Brain microvascular endothelial cell (primary cell): ENCODE results near the gene CTDNEP1.
"Not testable (repeated sequence)": the region's sequence is repeated elsewhere in the genome, so short reads cannot be mapped to it uniquely, and the experiment has no call there.

Source experiments
- DNase-seq: peaks from one replicate; pipeline ENCODE4 v3.0.0-alpha.2; 2020
- H3K27ac ChIP-seq: fragments of 250-450 bp; sonication (Bioruptor Pico); 2 replicates; pipeline ENCODE4 v1.5.1; 2020; ENCODE audit warnings: mild to moderate bottlenecking, moderate library complexity
- H3K27me3 ChIP-seq: fragments of 250-450 bp; sonication (Bioruptor Pico); replicated peaks from 2 replicates; pipeline ENCODE4 v1.5.1; 2020; ENCODE audit warnings: mild to moderate bottlenecking
- H3K36me3 ChIP-seq: fragments of 250-450 bp; sonication (Bioruptor Pico); replicated peaks from 2 replicates; pipeline ENCODE4 v1.5.1; 2020; ENCODE audit warnings: mild to moderate bottlenecking
- H3K4me3 ChIP-seq: 2 replicates; pipeline ENCODE4 v1.5.1; 2011; ENCODE audit warnings: low read depth, mild to moderate bottlenecking, control low read depth, low read length, moderate library complexity
- in situ Hi-C: cut with HindIII; loops from 2 replicates; pipeline ENCODE4 v1.10.0; 2017; ENCODE audit warnings: low sequenced_read_pairs, low pct_ligation_motif_present
- TF ChIP-seq, protein P1 (sequence below): IDR thresholded peaks from 2 replicates; pipeline ENCODE4 v1.5.1; 2011; ENCODE audit warnings: low read depth, mild to moderate bottlenecking, moderate library complexity, low read length, control low read depth, inconsistent platforms; ENCODE audit errors: missing control alignments

Gene CTDNEP1

DNA sequence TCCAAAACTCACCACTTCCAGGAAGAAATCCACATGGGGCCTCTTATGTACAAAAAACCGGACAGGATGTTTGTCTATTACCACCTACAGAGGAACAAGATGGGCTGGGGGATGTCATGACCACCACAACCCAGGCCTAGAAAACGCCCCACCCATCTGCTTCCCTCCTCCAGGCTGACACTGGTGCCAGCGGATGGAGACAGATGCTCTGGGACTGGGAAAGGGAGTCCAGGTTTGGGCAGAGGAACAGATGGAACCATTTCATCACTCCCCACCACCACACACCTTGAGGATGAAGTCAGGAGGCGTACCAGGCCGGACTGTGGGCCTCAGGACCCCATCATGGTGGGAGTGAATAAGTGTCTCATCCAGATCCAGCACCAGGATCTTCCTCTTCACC lies 4.8 kb downstream of the CTDNEP1 start:
- Histone ChIP-seq H3K4me3 (no peak overlapping the region), H3K27ac (no peak overlapping the region), H3K36me3 (peaks cover 32% of the 10 kb centered on the region), H3K27me3 (no peaks in the 10 kb centered on the region)
- DNase-seq, result no peak
- TF ChIP-seq, protein P1, sequence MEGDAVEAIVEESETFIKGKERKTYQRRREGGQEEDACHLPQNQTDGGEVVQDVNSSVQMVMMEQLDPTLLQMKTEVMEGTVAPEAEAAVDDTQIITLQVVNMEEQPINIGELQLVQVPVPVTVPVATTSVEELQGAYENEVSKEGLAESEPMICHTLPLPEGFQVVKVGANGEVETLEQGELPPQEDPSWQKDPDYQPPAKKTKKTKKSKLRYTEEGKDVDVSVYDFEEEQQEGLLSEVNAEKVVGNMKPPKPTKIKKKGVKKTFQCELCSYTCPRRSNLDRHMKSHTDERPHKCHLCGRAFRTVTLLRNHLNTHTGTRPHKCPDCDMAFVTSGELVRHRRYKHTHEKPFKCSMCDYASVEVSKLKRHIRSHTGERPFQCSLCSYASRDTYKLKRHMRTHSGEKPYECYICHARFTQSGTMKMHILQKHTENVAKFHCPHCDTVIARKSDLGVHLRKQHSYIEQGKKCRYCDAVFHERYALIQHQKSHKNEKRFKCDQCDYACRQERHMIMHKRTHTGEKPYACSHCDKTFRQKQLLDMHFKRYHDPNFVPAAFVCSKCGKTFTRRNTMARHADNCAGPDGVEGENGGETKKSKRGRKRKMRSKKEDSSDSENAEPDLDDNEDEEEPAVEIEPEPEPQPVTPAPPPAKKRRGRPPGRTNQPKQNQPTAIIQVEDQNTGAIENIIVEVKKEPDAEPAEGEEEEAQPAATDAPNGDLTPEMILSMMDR, result no peak
- in situ Hi-C loops, result no loop called here

DNA sequence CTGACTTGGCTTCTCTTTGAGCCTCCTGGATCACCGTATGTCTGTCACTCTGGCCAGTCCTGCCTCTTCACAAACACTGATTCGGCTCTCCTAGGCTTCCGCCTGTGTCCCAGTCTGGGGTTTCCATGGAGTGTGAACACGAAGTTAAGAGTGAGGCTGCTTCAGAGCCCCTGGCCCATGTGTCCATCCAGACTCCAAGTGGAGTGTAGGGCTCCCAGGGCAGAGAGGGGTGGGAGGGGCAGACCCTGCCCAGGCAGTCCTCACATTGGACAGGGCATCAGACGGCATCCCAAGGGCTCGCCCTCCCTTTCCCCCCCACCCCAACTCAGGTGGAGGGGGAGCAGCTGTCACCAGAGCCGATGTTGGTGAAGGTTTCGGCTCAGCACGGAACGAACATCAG lies 7.7 kb downstream of the CTDNEP1 start:
- H3K27me3 ChIP-seq, DNase-seq, H3K4me3 ChIP-seq, in situ Hi-C loops, H3K27ac ChIP-seq: not testable (repeated sequence)
- H3K36me3 ChIP-seq, result peaks cover 44% of the 10 kb centered on the region

DNA sequence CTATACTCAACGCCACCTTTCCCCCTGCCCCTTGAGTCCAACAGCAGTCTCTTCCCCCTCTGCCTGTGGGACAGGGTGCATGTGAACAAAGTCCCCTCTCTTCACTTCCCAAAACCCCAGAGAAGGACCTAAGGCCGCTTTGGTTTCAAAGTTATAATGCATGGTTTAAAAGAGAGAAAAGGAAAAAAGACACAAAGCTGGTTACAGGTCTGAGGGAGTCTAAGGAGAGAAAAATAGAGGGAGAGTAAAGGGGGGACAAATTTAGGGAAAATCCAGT lies 8.1 kb downstream of the CTDNEP1 start:
- TF ChIP-seq, protein P1, result no peak
- H3K4me3 ChIP-seq, result peak overlapping the region; percentile 96
- in situ Hi-C loops, result no loop called here
- H3K27me3 ChIP-seq, result no peaks in the 10 kb centered on the region
- peak overlapping the region; percentile 94 for H3K27ac ChIP-seq
- H3K36me3 ChIP-seq, result peaks cover 44% of the 10 kb centered on the region
- no peak for DNase-seq

DNA sequence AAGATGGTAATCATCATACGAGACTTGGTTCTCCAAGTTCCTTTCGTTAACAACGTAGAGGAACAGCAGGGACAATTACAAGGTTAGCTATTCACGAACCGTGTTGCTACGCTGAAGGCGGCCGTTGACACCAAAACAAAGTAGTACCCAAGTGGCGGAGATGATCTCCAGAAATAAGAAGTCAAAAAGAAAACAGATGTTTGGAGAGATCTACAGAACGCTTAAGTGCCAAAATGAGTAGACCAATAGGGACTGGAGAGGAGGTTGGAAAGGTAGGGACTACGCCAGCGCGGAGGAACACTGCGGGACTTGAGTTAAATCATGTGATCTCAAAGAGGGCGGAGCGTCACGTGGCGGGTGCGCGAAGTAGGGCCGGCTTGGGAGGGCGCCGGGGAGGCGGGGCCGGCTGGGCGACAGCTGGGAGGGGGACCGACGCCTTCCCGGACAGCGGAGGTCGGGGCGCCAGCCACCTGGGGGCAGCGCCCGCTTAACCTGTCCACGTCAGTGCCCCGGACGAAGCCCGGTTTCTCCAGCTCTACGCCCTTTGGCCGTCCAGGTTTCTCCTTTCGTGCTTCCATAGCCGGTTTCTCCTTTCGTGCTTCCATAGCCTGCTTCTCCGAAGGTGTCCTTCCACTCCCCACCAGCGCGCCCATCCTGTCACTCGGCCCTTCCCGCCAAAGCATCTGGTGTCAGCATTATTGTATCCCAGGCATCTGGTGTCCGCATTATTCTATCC lies 8.6 kb downstream of the CTDNEP1 start:
- H3K4me3 ChIP-seq, result peak overlapping the region; percentile 96
- H3K36me3 ChIP-seq, result peaks cover 44% of the 10 kb centered on the region
- DNase-seq, result peak; percentile 94
- no peaks in the 10 kb centered on the region for H3K27me3 ChIP-seq
- H3K27ac ChIP-seq, result peak overlapping the region; percentile 94
- TF ChIP-seq, protein P1, result no peak
- in situ Hi-C loops, result no loop called here

DNA sequence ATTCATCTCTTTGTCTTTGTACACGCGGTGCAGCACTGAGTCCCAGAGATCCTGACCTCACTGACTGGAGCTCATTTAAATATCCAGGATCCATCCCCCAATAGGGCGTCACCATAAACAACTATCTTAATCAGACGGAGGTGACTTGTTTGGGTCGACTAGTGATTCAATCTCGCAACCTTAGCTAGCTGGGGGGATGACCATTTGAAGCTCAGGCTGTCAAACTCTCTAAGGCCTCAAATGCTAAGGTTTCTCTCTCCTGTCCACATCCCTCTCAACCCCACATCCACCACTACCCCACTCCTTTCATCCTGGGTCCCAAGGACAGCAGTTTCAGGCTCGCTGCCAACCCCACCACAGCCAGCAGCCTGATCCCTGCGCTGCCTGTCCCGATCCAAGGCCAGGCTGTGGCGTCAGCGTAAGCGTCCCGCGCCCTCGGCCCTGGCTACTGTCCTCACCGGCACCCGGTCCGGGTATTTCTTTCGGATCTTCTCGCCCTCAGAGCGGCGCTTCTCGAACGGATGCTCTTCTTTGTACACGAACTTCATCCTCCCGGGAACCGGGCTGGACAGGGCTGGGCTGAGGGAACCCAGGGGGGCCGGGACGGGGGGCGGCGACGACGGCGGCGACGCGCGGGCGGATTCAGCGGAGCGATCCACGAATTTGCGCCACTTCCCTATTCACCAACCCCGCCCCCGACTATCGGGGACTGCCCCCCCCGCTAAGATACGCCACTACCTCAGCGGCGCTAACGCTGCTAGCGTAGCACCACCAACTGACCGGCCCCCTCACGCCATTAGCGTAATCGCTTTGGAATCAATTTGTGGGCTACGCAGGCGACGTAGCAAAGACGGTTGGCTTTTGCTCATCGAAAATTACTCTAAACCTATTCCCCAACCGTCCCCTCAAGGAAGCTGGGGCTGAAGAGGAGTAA lies 9.5 kb downstream of the CTDNEP1 start, which contains the start of gene GABARAP:
TSS of gene GABARAP (minus strand) at position 667 of the 934 bp plus-strand sequence. CDS start at position 548, 119 bp downstream.
- H3K27me3 ChIP-seq, result no peaks in the 10 kb centered on the region
- TF ChIP-seq, protein P1, result no peak
- in situ Hi-C loops, result no loop called here
- H3K27ac ChIP-seq, result peak within 1 kb of the TSS; percentile 94
- H3K36me3 ChIP-seq, result peaks cover 47% of the 10 kb centered on the region
- DNase-seq, result peak; percentile 88
- H3K4me3 ChIP-seq, result peak within 1 kb of the TSS; percentile 96

DNA sequence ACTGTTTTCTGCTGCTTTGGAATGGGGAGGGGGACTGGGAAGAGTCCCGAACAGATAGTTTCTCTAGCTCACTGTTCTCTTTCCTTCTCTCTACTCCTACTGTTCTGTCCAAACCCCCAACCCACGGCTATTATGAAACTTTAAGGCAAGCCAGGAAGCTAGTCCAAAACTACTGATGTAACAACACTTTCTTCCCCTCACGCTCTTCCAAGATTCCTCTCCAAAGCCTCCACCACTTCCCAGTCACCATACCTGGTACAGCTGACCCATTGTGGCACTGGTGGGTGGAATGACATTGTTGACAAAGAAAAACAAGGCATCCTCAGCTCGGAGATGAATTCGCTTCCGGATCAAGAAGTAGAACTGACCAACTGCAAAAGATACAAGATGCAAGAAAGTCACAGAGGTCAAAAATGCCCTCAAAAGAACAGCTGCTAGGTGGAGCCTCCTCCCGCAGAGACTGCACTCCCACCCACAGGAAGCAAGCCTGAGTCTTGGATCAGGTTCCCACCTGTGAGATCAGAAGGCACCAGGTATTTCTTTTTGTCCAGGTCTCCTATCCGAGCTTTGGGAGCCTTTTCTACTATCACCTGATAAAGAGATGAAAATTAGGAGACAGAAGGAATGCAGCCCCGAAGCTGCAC lies 10.3 kb downstream of the CTDNEP1 start:
- no peak for DNase-seq
- in situ Hi-C loops, result no loop called here
- Histone ChIP-seq H3K36me3 (peaks cover 49% of the 10 kb centered on the region), H3K4me3 (peak overlapping the region; percentile 96), H3K27ac (peak overlapping the region; percentile 94), H3K27me3 (no peaks in the 10 kb centered on the region)
- TF ChIP-seq, protein P1, result no peak
